Measurements from ENCODE around the gene GSTA5. TPM values are rescaled to one million over a fixed set of nuclear protein-coding genes. Genes with fewer than 3 reads are reported as not detected.
"Not testable (repeated sequence)": the region's sequence is repeated elsewhere in the genome, so short reads cannot be mapped to it uniquely, and the experiment has no call there.

Gene GSTA5
- polyA plus RNA-seq, 1 experiment = not detected

- ChIA-PET POLR2A (no interaction called here), CTCF (no interaction called here)
- no peak overlapping the region for H3K4me3 ChIP-seq (ENCODE audit: low read depth, low read length)
Observed at GRCh38 chr6:52787917-52788316, 52.7 kb downstream of the GSTA5 start.

GRCh38 chr6:52786249-52786956, 54.2 kb downstream of the GSTA5 start:
- no peaks in the 10 kb centered on the region for H3K36me3 ChIP-seq (ENCODE audit: control insufficient read depth, insufficient read depth, low read length)
- no peak for TF ChIP-seq CTCF (IDR thresholded peaks at IDR 0.05; ENCODE audit: insufficient read depth, low read depth, low read length)
- no peaks in the 10 kb centered on the region for H3K27me3 ChIP-seq (ENCODE audit: control insufficient read depth, insufficient read depth, low read length)
- DNase-seq (ENCODE audit: low read depth) = no peak
- ChIA-PET POLR2A (no interaction called here), CTCF (no interaction called here)
- H3K4me3 ChIP-seq (ENCODE audit: low read depth, low read length) = no peak overlapping the region

More at GRCh38 chr6:52787917-52788316, 52.7 kb downstream of the GSTA5 start:
- TF ChIP-seq CTCF (IDR thresholded peaks at IDR 0.05; ENCODE audit: insufficient read depth, low read depth, low read length) = no peak
- Histone ChIP-seq H3K27me3 (ENCODE audit: control insufficient read depth, insufficient read depth, low read length) (no peaks in the 10 kb centered on the region), H3K36me3 (ENCODE audit: control insufficient read depth, insufficient read depth, low read length) (no peaks in the 10 kb centered on the region)
- no peak for DNase-seq (ENCODE audit: low read depth)

GRCh38 chr6:52782696-52783274, 57.8 kb downstream of the GSTA5 start:
- H3K4me3 ChIP-seq (ENCODE audit: low read depth, low read length); POLR2A ChIA-PET; CTCF ChIA-PET; H3K36me3 ChIP-seq (ENCODE audit: control insufficient read depth, insufficient read depth, low read length); H3K27me3 ChIP-seq (ENCODE audit: control insufficient read depth, insufficient read depth, low read length); DNase-seq (ENCODE audit: low read depth): not testable (repeated sequence)

- DNase-seq (ENCODE audit: low read depth); H3K27me3 ChIP-seq (ENCODE audit: control insufficient read depth, insufficient read depth, low read length); CTCF ChIA-PET; H3K36me3 ChIP-seq (ENCODE audit: control insufficient read depth, insufficient read depth, low read length); POLR2A ChIA-PET; H3K4me3 ChIP-seq (ENCODE audit: low read depth, low read length): not testable (repeated sequence)
Observed at GRCh38 chr6:52782209-52782608, 58.4 kb downstream of the GSTA5 start.

Other genes with a start within 250 kb of the GSTA5 start
- gene TMEM14A, start 169.7 kb downstream of the GSTA5 start, polyA plus RNA-seq (2011; rRNA removed) = 20.4 and 30.0 TPM in 2 replicates
- not detected in 2 replicates for gene GSTA2, start 77.3 kb downstream of the GSTA5 start, polyA plus RNA-seq (2011; rRNA removed)
- gene GSTA1, start 37.0 kb downstream of the GSTA5 start, polyA plus RNA-seq (2011; rRNA removed) = 0.20 TPM in 1 of 2 replicates, not detected in the other
- not detected in 2 replicates for gene GSTA3, start 68.9 kb upstream of the GSTA5 start, polyA plus RNA-seq (2011; rRNA removed)
- 20.9 and 35.1 TPM in 2 replicates for gene GSTA4, start 154.5 kb upstream of the GSTA5 start, polyA plus RNA-seq (2011; rRNA removed)
- gene CILK1, start 221.0 kb upstream of the GSTA5 start, polyA plus RNA-seq (2011; rRNA removed) = 12.9 and 15.2 TPM in 2 replicates
- 78.9 and 83.5 TPM in 2 replicates for gene FBXO9, start 224.6 kb upstream of the GSTA5 start, polyA plus RNA-seq (2011; rRNA removed)

All from BJ (cell line).